Activated CD8-positive, alpha-beta memory T cell treated with anti-CD3 and anti-CD28 coated beads for 36 hours (primary cell): ENCODE results near the gene ITGA7. TPM values are rescaled to one million over a fixed set of nuclear protein-coding genes. Genes with fewer than 3 reads are reported as not detected.

Source experiments
- CTCF ChIA-PET: fragments of 350-600 bp; sonication (Branson Sonifier 250); formaldehyde crosslinking; loops from one replicate; lab custom pipeline; 2021; ENCODE audit warnings: antibody characterized with exemption; lab: Charles Lee
- POLR2A ChIA-PET: fragments of 350-600 bp; sonication (Branson Sonifier 250); formaldehyde crosslinking; loops from one replicate; lab custom pipeline; 2021; ENCODE audit warnings: antibody characterized with exemption; lab: Charles Lee
- total RNA-seq, 2 experiments: library from RNA; stranded (reverse); gene quantifications; one replicate each; pipeline ENCODE4 v1.2.3, GENCODE V29; 2021

The ITGA7 gene, protein sequence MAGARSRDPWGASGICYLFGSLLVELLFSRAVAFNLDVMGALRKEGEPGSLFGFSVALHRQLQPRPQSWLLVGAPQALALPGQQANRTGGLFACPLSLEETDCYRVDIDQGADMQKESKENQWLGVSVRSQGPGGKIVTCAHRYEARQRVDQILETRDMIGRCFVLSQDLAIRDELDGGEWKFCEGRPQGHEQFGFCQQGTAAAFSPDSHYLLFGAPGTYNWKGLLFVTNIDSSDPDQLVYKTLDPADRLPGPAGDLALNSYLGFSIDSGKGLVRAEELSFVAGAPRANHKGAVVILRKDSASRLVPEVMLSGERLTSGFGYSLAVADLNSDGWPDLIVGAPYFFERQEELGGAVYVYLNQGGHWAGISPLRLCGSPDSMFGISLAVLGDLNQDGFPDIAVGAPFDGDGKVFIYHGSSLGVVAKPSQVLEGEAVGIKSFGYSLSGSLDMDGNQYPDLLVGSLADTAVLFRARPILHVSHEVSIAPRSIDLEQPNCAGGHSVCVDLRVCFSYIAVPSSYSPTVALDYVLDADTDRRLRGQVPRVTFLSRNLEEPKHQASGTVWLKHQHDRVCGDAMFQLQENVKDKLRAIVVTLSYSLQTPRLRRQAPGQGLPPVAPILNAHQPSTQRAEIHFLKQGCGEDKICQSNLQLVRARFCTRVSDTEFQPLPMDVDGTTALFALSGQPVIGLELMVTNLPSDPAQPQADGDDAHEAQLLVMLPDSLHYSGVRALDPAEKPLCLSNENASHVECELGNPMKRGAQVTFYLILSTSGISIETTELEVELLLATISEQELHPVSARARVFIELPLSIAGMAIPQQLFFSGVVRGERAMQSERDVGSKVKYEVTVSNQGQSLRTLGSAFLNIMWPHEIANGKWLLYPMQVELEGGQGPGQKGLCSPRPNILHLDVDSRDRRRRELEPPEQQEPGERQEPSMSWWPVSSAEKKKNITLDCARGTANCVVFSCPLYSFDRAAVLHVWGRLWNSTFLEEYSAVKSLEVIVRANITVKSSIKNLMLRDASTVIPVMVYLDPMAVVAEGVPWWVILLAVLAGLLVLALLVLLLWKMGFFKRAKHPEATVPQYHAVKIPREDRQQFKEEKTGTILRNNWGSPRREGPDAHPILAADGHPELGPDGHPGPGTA
- total RNA-seq: 1 to 10 TPM; 3.6 to 4.1 TPM

DNA sequence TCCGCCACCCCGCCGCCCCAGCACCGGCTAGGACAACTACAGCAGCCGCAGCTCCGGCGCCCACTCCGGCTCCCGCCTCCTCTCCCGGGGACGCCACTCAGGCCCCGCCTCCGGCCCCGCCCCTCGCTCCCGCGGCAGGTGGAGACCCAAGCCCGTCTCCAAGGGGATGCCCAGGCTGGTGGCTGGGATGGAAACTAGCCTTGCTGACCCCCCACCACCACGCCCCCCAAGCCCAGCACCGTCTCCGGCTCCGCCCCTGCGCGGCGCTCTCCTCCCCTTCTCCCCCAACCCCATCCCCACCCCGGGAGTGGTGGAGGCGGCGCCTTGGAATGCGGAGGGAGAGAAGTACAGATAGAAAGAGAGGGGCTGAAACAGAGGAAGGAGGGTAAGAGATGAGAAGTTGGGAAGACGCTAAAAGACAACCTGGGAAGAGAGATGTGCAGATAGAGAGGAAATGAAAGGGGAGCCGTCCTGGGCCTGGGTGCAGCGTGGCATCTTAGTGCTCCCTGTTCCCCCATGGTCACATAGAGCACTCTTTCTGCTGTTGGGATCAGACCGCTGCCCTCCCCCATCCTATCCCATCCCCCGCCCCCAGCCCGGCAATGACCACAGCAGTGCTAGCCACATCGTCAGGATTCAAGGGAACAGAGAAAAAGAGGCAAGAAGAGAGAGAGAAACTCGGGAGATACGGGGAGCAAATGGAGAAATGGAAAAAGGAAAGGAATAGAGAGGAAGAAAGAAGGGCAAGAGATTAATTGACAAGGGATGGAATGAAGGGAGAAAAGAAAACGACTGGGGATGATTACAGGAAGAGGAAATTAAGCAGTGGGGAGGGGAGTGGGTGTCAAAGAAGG lies at the start of gene ITGA7:
ITGA7 (minus strand) TSS at position 64 of the 854 bp plus-strand sequence. CDS start 222 bp downstream, outside the sequence.
- CTCF ChIA-PET: interaction anchor here (2.7 kb wide), 1 partner anchor 52 kb away, joined by 7 read pairs; no protein-coding TSS in a partner anchor

GRCh38 chr12:55755246-55755645 lies 47.5 kb upstream of the ITGA7 start:
- CTCF ChIA-PET: interaction anchor here (0.6 to 2.8 kb wide), 4 partner anchors 8 to 371 kb away, joined by 3 to 19 read pairs (median 4); no protein-coding TSS in a partner anchor
- POLR2A ChIA-PET: no interaction called here

More for the DNA sequence above, at the start of gene ITGA7:
- POLR2A ChIA-PET: no interaction called here

DNA sequence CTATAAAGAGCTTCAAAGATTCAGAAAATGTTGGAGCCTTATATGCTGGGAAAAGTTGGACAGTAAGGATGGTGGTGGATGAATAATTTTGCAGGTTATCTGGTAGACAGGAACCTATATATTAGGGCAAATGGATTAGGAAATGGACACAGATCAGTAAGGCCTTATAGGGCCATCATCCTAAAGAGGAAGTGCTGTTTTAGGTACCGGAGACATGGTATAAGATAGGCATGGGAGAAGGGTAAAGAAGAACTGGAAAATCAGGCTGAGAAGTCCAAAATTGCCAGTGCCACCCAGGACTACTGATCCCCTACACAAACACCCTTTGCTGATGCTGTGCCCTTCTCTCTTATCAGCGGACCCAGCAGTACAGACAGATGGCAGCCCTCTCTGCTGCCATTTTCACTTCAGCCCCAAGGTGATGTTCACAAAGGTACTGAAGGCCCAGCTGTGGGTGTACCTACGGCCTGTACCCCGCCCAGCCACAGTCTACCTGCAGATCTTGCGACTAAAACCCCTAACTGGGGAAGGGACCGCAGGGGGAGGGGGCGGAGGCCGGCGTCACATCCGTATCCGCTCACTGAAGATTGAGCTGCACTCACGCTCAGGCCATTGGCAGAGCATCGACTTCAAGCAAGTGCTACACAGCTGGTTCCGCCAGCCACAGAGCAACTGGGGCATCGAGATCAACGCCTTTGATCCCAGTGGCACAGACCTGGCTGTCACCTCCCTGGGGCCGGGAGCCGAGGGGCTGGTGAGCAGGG lies 40.7 kb upstream of the ITGA7 start:
- POLR2A ChIA-PET: no interaction called here
- CTCF ChIA-PET: interaction anchor here (2.4 to 2.5 kb wide), 2 partner anchors 10 to 48 kb away, joined by 8 to 10 read pairs; no protein-coding TSS in a partner anchor

GRCh38 chr12:55746913-55747231 lies 39.2 kb upstream of the ITGA7 start:
- POLR2A ChIA-PET: interaction anchor here (0.7 to 1.4 kb wide), 2 partner anchors 9 to 17 kb away, joined by 3 to 13 read pairs; no protein-coding TSS in a partner anchor
- CTCF ChIA-PET: interaction anchor here (0.5 to 2.5 kb wide), 6 partner anchors 8 to 1492 kb away, joined by 3 to 10 read pairs (median 4); no protein-coding TSS in a partner anchor

- POLR2A ChIA-PET: interaction anchor here (0.7 to 1.4 kb wide), 2 partner anchors 9 to 16 kb away, joined by 3 to 13 read pairs; no protein-coding TSS in a partner anchor
- CTCF ChIA-PET: interaction anchor here (0.7 to 2.5 kb wide), 4 partner anchors 10 to 1493 kb away, joined by 3 to 10 read pairs (median 4); partner anchors contain the start of gene CD63
These were observed 38.6 kb upstream of the ITGA7 start for GRCh38 chr12:55746174-55746912.

GRCh38 chr12:55745361-55746173 lies 37.9 kb upstream of the ITGA7 start:
- POLR2A ChIA-PET: interaction anchor here (0.6 kb wide), 1 partner anchor 180 kb away, joined by 3 read pairs; no protein-coding TSS in a partner anchor
- CTCF ChIA-PET: interaction anchor here (0.5 to 1.3 kb wide), 3 partner anchors 7 to 59 kb away, joined by 4 to 7 read pairs (median 6); partner anchors contain the start of gene CD63

DNA sequence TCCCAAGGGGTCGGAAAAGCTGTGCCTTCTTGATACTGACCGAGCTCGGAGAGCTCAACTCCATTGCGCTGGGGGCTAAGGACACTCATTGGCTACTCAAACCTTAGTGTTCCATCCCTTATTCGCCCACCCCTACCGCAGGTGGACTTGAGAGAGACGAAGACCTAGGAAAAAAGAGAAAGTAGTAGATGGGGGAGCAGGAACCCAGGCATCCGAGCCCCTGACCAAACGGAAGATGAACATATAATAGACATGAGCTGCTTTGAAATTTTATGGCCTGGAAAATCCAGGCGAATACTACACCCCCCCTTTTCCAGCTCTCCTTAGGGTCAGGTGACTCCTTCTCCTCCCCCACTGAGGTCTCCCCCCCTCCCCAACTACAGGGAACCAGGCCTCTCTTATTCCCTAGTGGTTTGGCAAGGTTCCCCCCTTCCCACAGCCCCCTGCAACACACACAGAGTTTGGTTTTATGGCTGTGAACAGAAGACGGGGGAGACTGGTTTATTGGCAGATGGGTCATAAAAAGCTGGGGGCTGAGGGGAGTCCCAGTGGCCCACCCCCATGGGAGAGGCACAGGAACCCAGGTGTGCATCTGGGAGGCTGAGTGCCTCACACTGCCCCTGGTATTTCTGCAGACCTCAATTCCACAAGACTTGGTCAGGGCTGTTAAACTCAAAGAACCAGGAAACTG lies 36.8 kb upstream of the ITGA7 start:
- ChIA-PET POLR2A (interaction anchor here (0.6 to 1.3 kb wide), 5 partner anchors 9 to 360 kb away, joined by 3 to 8 read pairs (median 4); partner anchors contain the start of genes ORMDL2, PA2G4 and SARNP), CTCF (interaction anchor here (0.5 to 1.3 kb wide), 7 partner anchors 9 to 182 kb away, joined by 3 to 7 read pairs (median 3); no protein-coding TSS in a partner anchor)

DNA sequence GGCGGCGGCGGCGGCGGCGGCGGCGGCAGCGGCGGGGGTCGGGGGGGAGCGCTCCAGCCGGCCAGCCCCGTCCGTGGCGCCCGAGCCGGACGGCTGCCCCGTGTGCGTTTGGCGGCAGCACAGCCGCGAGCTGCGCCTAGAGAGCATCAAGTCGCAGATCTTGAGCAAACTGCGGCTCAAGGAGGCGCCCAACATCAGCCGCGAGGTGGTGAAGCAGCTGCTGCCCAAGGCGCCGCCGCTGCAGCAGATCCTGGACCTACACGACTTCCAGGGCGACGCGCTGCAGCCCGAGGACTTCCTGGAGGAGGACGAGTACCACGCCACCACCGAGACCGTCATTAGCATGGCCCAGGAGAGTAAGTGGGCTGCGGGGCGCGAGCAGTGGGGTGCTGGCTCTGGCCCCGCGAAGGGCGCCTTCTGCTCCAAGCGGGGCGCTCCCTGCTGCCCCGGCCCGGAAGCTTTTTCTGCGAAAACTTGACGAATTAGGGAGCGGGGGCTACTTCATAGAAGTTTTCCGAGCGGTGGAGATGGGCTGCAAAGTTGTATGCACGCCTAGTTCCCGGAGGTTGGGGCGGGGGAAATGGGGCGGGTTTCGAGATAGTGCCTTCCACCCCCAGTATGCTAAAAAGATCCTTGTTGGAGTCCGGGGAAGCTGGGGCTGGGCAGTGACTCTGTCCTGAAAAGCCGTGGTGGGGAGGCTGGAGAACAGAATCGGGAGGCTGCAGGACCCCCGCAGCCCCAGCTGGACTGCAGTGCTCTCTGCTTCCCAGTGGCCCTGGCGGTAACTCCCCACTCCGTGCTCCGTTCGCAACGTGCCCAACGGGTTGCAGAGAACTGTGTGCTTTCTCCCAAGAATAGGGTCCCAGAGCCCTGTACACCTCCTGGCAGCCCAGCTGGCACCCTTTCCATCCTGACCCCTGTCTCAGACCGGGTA lies 36.0 kb upstream of the ITGA7 start:
- ChIA-PET CTCF (interaction anchor here (0.9 to 1.3 kb wide), 7 partner anchors 9 to 185 kb away, joined by 3 to 6 read pairs (median 3); no protein-coding TSS in a partner anchor), POLR2A (interaction anchor here (0.6 to 1.3 kb wide), 4 partner anchors 10 to 81 kb away, joined by 3 to 8 read pairs (median 4); partner anchors contain the start of genes ORMDL2 and SARNP)

DNA sequence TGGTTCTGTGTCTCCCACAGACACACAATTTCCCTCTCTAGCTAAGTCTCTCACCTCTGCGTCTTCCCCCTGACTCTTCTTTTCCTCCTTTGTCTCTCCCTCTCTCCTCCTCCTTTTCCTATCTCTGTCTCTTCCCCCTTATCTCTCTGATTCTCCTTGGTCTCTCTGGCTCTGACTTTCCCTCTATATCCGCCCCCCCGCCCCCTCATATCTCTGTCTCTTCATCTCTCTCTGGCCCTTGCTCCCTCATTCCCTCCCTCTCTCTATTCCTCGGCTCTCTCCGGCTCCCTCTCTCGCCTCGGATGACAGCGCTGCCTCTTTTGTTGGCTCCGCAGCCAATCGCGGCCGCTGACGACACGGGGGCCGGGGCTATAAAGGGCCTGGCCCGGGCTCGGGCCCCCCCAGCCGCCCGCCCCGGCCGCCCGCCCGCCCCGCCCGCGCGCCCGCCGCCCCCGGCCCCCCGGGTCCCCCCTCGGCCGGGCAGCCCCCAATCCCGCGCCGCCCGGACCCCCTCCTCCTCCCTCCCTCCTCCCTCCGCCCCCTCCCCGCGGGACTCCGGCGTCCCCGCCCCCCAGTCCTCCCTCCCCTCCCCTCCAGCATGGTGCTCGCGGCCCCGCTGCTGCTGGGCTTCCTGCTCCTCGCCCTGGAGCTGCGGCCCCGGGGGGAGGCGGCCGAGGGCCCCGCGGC lies 35.2 kb upstream of the ITGA7 start, which contains the start of gene GDF11:
GDF11 (plus strand) TSS at position 404 of the 687 bp plus-strand sequence; CDS start at position 599, 195 bp downstream.
- ChIA-PET CTCF (interaction anchor here (0.9 to 1.3 kb wide), 4 partner anchors 13 to 197 kb away, joined by 3 to 4 read pairs (median 3); no protein-coding TSS in a partner anchor), POLR2A (interaction anchor here (0.9 to 1.3 kb wide), 3 partner anchors 14 to 82 kb away, joined by 3 to 5 read pairs (median 4); partner anchors contain the start of genes CD63, ORMDL2 and SARNP)

DNA sequence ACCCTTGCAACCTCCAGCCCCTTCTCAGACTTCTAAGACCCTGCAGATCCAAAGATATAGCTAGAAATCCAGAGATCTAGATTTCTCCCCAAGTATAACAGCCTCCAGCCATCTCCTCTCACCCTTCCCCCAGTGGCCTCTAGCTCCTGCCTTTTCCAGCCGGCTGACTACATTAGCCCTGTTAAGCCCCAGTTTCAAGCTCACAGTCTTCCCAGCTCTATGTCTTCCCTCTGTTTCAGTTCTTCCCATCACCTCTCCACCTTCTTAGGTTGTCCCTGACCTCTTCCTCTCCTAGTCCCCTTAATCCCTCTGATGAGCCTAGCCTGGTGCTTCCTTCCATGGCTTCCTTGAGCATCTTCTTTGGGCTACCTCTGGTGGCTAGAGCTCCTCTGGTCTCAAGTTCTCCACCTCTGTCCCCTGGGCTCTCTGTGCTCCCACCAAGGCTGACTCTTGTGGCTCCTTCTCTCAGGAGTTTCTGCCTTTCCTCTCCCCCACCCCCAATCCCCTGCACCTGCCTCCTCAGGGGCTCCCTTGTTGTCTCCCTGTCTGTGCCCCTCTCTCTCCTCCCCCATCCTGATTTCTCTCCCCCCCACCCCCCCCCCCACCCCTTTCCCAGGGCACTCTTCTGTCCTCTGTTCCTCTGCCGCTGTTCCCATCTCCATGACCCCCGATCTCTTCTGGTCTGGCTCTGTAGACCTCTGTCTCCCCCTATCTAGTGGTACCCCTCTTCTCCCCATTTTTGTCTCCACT lies 34.4 kb upstream of the ITGA7 start:
- CTCF ChIA-PET: interaction anchor here (0.9 to 1.0 kb wide), 2 partner anchors 194 to 198 kb away, joined by 3 read pairs; no protein-coding TSS in a partner anchor
- POLR2A ChIA-PET: interaction anchor here (0.9 kb wide), 1 partner anchor 13 kb away, joined by 3 read pairs; the partner anchor contains the start of gene CD63

DNA sequence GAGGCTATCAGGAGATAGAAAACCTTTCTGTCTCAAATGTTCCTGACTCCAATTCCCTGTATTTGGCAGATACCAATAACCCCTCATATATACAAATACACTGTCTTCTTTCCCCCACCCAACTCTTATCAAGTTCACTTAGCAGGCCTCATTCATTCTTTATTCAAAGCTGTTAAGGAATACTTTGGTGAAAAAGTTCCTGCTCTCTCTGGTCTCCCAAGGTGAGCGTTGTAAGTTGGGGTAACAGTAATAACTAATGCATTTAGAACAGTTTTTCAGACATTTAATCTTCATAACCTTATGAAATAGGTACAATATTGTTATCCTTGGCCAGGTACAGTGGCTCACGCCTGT lies 31.3 kb upstream of the ITGA7 start:
- ChIA-PET CTCF (interaction anchor here (0.7 to 4.0 kb wide), 24 partner anchors 9 to 450 kb away, joined by 3 to 38 read pairs (median 4); partner anchors contain the start of genes BLOC1S1, CD63, DGKA and IKZF4), POLR2A (interaction anchor here (2.0 kb wide), 1 partner anchor 9 kb away, joined by 8 read pairs; no protein-coding TSS in a partner anchor)
